A549 (cell line): ENCODE results near the gene LITAFD. TPM values are rescaled to one million over a fixed set of nuclear protein-coding genes. Genes with fewer than 3 reads are reported as not detected.

Experiments
- ATOH8 ChIP-seq: fragments of 250-450 bp; sonication (Bioruptor Pico); IDR thresholded peaks from 2 replicates; pipeline ENCODE4 v1.5.0; 2020; ENCODE audit warnings: low read depth, mild to moderate bottlenecking, moderate library complexity
- BCL3 ChIP-seq: fragments of >200 bp; sonication (Bioruptor Twin); formaldehyde crosslinking; IDR thresholded peaks from 3 replicates; pipeline ENCODE4 v1.6.1; 2016
- CBX2 ChIP-seq: fragments of 200-600 bp; sonication (generic); IDR thresholded peaks from 2 replicates; pipeline ENCODE4 v1.6.1; 2016; ENCODE audit warnings: low read depth, mild to moderate bottlenecking, borderline replicate concordance
- CBX8 ChIP-seq: fragments of 200-600 bp; sonication (generic); IDR thresholded peaks from 2 replicates; pipeline ENCODE4 v1.6.1; 2016
- CHD2 ChIP-seq: fragments of 150-350 bp; IDR thresholded peaks from 2 replicates; pipeline ENCODE4 v1.6.1; 2014; ENCODE audit warnings: low read length; ENCODE audit not compliant: partially characterized antibody
- CHD4 ChIP-seq: fragments of 200-600 bp; sonication (generic); IDR thresholded peaks from 2 replicates; pipeline ENCODE4 v1.6.1; 2016; ENCODE audit warnings: antibody characterized with exemption, mild to moderate bottlenecking, borderline replicate concordance
- E2F6 ChIP-seq: IDR thresholded peaks from 2 replicates; pipeline ENCODE4 v1.6.1; 2012; ENCODE audit warnings: low read depth, borderline replicate concordance
- EHF ChIP-seq: fragments of 250-450 bp; sonication (Bioruptor Pico); IDR thresholded peaks from 2 replicates; pipeline ENCODE4 v1.5.0; 2020; ENCODE audit warnings: mild to moderate bottlenecking
- EHMT2 ChIP-seq: fragments of 200-600 bp; sonication (generic); IDR thresholded peaks from 2 replicates; pipeline ENCODE4 v1.6.1; 2016; ENCODE audit warnings: antibody characterized with exemption, low read depth, mild to moderate bottlenecking, moderate library complexity
- ELK1 ChIP-seq: fragments of 150-350 bp; IDR thresholded peaks from 2 replicates; pipeline ENCODE4 v1.6.1; 2014; ENCODE audit warnings: low read depth, mild to moderate bottlenecking, low read length
- GATA3 ChIP-seq: IDR thresholded peaks from 2 replicates; pipeline ENCODE4 v1.6.1; 2012; ENCODE audit warnings: borderline replicate concordance
- HES2 ChIP-seq: fragments of >200 bp; sonication (Bioruptor Twin); formaldehyde crosslinking; IDR thresholded peaks from 2 replicates; pipeline ENCODE4 v1.6.1; 2016
- HMGXB4 ChIP-seq: fragments of 250-450 bp; sonication (Bioruptor Pico); IDR thresholded peaks from 2 replicates; pipeline ENCODE4 v1.5.0; 2021; ENCODE audit warnings: mild to moderate bottlenecking, moderate library complexity, borderline replicate concordance
- JUN ChIP-seq, 2 experiments: fragments of >200 bp; sonication (Bioruptor Twin); formaldehyde crosslinking; IDR thresholded peaks; 2 replicates in 1 of 2; 3 replicates in 1 of 2; pipeline ENCODE4 v1.6.1; 2016 to 2017
- JUNB ChIP-seq: fragments of >200 bp; sonication (Bioruptor Twin); formaldehyde crosslinking; IDR thresholded peaks from 2 replicates; pipeline ENCODE4 v1.6.1; 2016
- KDM5A ChIP-seq: fragments of 200-600 bp; sonication (generic); IDR thresholded peaks from 2 replicates; pipeline ENCODE4 v1.6.1; 2016; ENCODE audit warnings: antibody characterized with exemption, mild to moderate bottlenecking
- MAFK ChIP-seq: fragments of 450-650 bp; IDR thresholded peaks from 2 replicates; pipeline ENCODE4 v1.6.1; 2014; ENCODE audit not compliant: partially characterized antibody
- MAZ ChIP-seq: fragments of 150-350 bp; IDR thresholded peaks from 2 replicates; pipeline ENCODE4 v1.6.1; 2014; ENCODE audit warnings: antibody characterized with exemption, low read depth, low read length, borderline replicate concordance
- MYC ChIP-seq: IDR thresholded peaks from 2 replicates; pipeline ENCODE4 v1.6.1; 2012; ENCODE audit warnings: mild to moderate bottlenecking, inconsistent platforms, low read length, improper control_type of control experiment, borderline replicate concordance
- NFE2L2 ChIP-seq: fragments of 150-350 bp; conservative IDR thresholded peaks from 2 replicates; pipeline ENCODE4 v1.6.1; 2014; ENCODE audit warnings: low read length
- PBX3 ChIP-seq: IDR thresholded peaks from 2 replicates; pipeline ENCODE4 v1.6.1; 2012
- PHF8 ChIP-seq: fragments of 200-600 bp; sonication (generic); IDR thresholded peaks from 2 replicates; pipeline ENCODE4 v1.6.1; 2016; ENCODE audit warnings: low read depth, mild to moderate bottlenecking, antibody characterized with exemption, moderate library complexity, borderline replicate concordance
- POLR2A ChIP-seq: IDR thresholded peaks from 2 replicates; pipeline ENCODE4 v1.6.1; 2012; ENCODE audit warnings: mild to moderate bottlenecking, low read length
- RAD21 ChIP-seq, 2 experiments: fragments of >200 bp in 1 of 2; sonication (Bioruptor Twin) in 1 of 2; formaldehyde crosslinking in 1 of 2; IDR thresholded peaks in 1 of 2; conservative IDR thresholded peaks in 1 of 2; 2 replicates in 1 of 2; 3 replicates in 1 of 2; pipeline ENCODE4 v1.6.1; 2012 to 2018; ENCODE audit warnings: inconsistent platforms in 1 of 2
- RARB ChIP-seq: fragments of 250-450 bp; sonication (Bioruptor Pico); IDR thresholded peaks from 2 replicates; pipeline ENCODE4 v1.8.0; 2021; ENCODE audit warnings: mild to moderate bottlenecking, moderate library complexity
- RCOR1 ChIP-seq: fragments of 150-350 bp; IDR thresholded peaks from 2 replicates; pipeline ENCODE4 v1.6.1; 2014; ENCODE audit warnings: antibody characterized with exemption, low read length, low read depth
- RFX5 ChIP-seq: fragments of 450-650 bp; IDR thresholded peaks from 2 replicates; pipeline ENCODE4 v1.7.1; 2014; ENCODE audit warnings: antibody characterized with exemption, mild to moderate bottlenecking, moderate library complexity
- SREBF2 ChIP-seq: fragments of 450-650 bp; IDR thresholded peaks from 2 replicates; pipeline ENCODE4 v1.6.1; 2014; ENCODE audit warnings: mild to moderate bottlenecking, moderate library complexity
- TFCP2L1 ChIP-seq: fragments of 250-450 bp; sonication (Bioruptor Pico); IDR thresholded peaks from 2 replicates; pipeline ENCODE4 v1.5.0; 2021; ENCODE audit warnings: mild to moderate bottlenecking
- TP53 ChIP-seq: fragments of 250-450 bp; sonication (Bioruptor Pico); IDR thresholded peaks from 2 replicates; pipeline ENCODE4 v1.5.0; 2021; ENCODE audit warnings: mild to moderate bottlenecking, moderate library complexity
- ZFP36 ChIP-seq: fragments of 450-650 bp; IDR thresholded peaks from 2 replicates; pipeline ENCODE4 v1.6.1; 2014; ENCODE audit warnings: borderline replicate concordance; ENCODE audit not compliant: partially characterized antibody
- ZSCAN20 ChIP-seq: fragments of 250-450 bp; sonication (Bioruptor Pico); IDR thresholded peaks from 2 replicates; pipeline ENCODE4 v1.8.0; 2022; ENCODE audit warnings: mild to moderate bottlenecking, moderate library complexity
- polyA plus RNA-seq, 4 experiments: library from polyadenylated mRNA; depleted of rRNA in 3 of 4; stranded (reverse); fragments of >200 nt; fragmentation: RNase III in 1 of 4; extraction: RNeasy Plus Mini Kit Qiagen cat#74134 plus additional on column Dnase treatment in 1 of 4; gene quantifications; 2 replicates in 3 of 4; 3 replicates in 1 of 4; pipeline ENCODE4 v1.2.3, GENCODE V29; 2011 to 2017

The LITAFD gene
- polyA plus RNA-seq, 2 of the 4 experiments (the other 2 are of a cell fraction) = not detected

GRCh38 chr16:8868416-8869211, 13.5 kb upstream of the LITAFD start, which contains the start of gene CARHSP1 (continued):
- TF ChIP-seq CBX8 (no peak), RARB (CRISPR knock-in tag) (no peak), MYC (no peak; the same call in 1 of the 2 replicates), ELK1 (no peak), PBX3 (0 out of 2 replicates have a peak, but pooled peaks have one; percentile 28), CHD4 (no peak), GATA3 (peak; percentile 22; the same call in 1 of the 2 replicates), JUN (IDR thresholded peaks at IDR 0.05) (peak; percentile 72 to 87; a peak in 4 of 5 replicates), BCL3 (peak; percentile 66; the same call in 1 of the 3 replicates), NFE2L2 (no peak), JUNB (no peak), EHF (CRISPR knock-in tag) (peak; percentile 50; the same call in 1 of the 2 replicates), TP53 (CRISPR knock-in tag) (0 out of 2 replicates have a peak, but pooled peaks have one; percentile 22), CBX2 (no peak), HMGXB4 (no peak), RFX5 (no peak), HES2 (no peak), TFCP2L1 (CRISPR knock-in tag) (no peak), ZSCAN20 (CRISPR knock-in tag) (no peak), POLR2A (peak; percentile 53), RCOR1 (no peak), ATOH8 (CRISPR knock-in tag) (peak; percentile 57; the same call in 1 of the 2 replicates), CHD2 (no peak), PHF8 (peak; percentile 85; the same call in 1 of the 2 replicates), KDM5A (no peak), SREBF2 (no peak), MAFK (no peak), RAD21 (conservative IDR thresholded peaks at IDR 0.05 in 1 of 2, IDR thresholded peaks at IDR 0.05 in 1 of 2) (0 out of 5 replicates have a peak, but pooled peaks of 1 of the 2 experiments have one; percentile 7), EHMT2 (no peak), MAZ (no peak; the same call in 1 of the 2 replicates), ZFP36 (no peak), E2F6 (peak; percentile 93)
